HuH-7 (cell line): ENCODE results near the gene ABLIM1.

Experiments used
- DNase-seq: peaks from one replicate; pipeline ENCODE4 v3.0.0; 2011; ENCODE audit warnings: low spot score

The ABLIM1 gene

GRCh38 chr10:114679552-114679951 lies 21.5 kb upstream of the ABLIM1 start:
- no peak for DNase-seq

- no peak for DNase-seq
Measured at GRCh38 chr10:114678820-114679219, 20.7 kb upstream of the ABLIM1 start.

- DNase-seq: no peak
Measured at GRCh38 chr10:114678336-114678735, 20.3 kb upstream of the ABLIM1 start.

- DNase-seq: no peak
Measured at GRCh38 chr10:114674346-114674745, 16.3 kb upstream of the ABLIM1 start.

GRCh38 chr10:114669648-114670047 lies 11.6 kb upstream of the ABLIM1 start:
- DNase-seq: no peak

- DNase-seq: no peak
Measured at GRCh38 chr10:114668375-114669080, 10.5 kb upstream of the ABLIM1 start.

GRCh38 chr10:114665873-114666272 lies 7.8 kb upstream of the ABLIM1 start:
- no peak for DNase-seq

- DNase-seq: no peak
Measured at GRCh38 chr10:114665406-114665805, 7.3 kb upstream of the ABLIM1 start.

- no peak for DNase-seq
Measured at GRCh38 chr10:114664127-114664526, 6.1 kb upstream of the ABLIM1 start.

GRCh38 chr10:114663626-114664025 lies 5.6 kb upstream of the ABLIM1 start:
- DNase-seq: no peak

- DNase-seq: no peak
Measured at GRCh38 chr10:114662646-114663217, 4.7 kb upstream of the ABLIM1 start.

GRCh38 chr10:114661212-114661880 lies 3.3 kb upstream of the ABLIM1 start:
- no peak for DNase-seq

GRCh38 chr10:114655671-114656070 lies 2.4 kb downstream of the ABLIM1 start:
- DNase-seq: no peak

- no peak for DNase-seq
Measured at GRCh38 chr10:114654822-114655575, 3.1 kb downstream of the ABLIM1 start.

- DNase-seq: no peak
Measured at GRCh38 chr10:114653926-114654325, 4.1 kb downstream of the ABLIM1 start.

GRCh38 chr10:114652402-114653368 lies 5.4 kb downstream of the ABLIM1 start:
- DNase-seq: no peak

GRCh38 chr10:114650831-114651230 lies 7.2 kb downstream of the ABLIM1 start:
- no peak for DNase-seq

GRCh38 chr10:114650266-114650665 lies 7.8 kb downstream of the ABLIM1 start:
- no peak for DNase-seq

- no peak for DNase-seq
Measured at GRCh38 chr10:114649217-114649903, 8.7 kb downstream of the ABLIM1 start.

- DNase-seq: no peak
Measured at GRCh38 chr10:114648368-114648767, 9.7 kb downstream of the ABLIM1 start.
